ENCODE data around the gene MYPOP.
A peak's percentile ranks its signal among the peaks of the same experiment; 100 is the strongest.
"Not testable (repeated sequence)": the region's sequence is repeated elsewhere in the genome, so short reads cannot be mapped to it uniquely, and the experiment has no call there.

MYPOP gene

GRCh38 chr19:45883881-45884681 is 18.3 kb downstream of the MYPOP start:
- DNase-seq (ENCODE audit: low read depth in 2 of 3, low spot score in 2 of 3), result no peak

- no peak for DNase-seq (ENCODE audit: low read depth in 2 of 3, low spot score in 2 of 3)
Measured at GRCh38 chr19:45883586-45883880, 18.9 kb downstream of the MYPOP start.

- DNase-seq (ENCODE audit: low read depth in 2 of 3, low spot score in 2 of 3), result peak; percentile 66 to 71 (median 68)
Measured at GRCh38 chr19:45882652-45883585, 19.5 kb downstream of the MYPOP start.

- no peak for DNase-seq (ENCODE audit: low read depth in 2 of 3, low spot score in 2 of 3)
Measured at GRCh38 chr19:45881909-45882528, 20.4 kb downstream of the MYPOP start.

GRCh38 chr19:45881082-45881908 is 21.1 kb downstream of the MYPOP start:
- DNase-seq (ENCODE audit: low read depth in 2 of 3, low spot score in 2 of 3), result no peak

- DNase-seq (ENCODE audit: low read depth in 2 of 3, low spot score in 2 of 3), result no peak
Measured at GRCh38 chr19:45879971-45880370, 22.4 kb downstream of the MYPOP start.

- DNase-seq (ENCODE audit: low read depth in 2 of 3, low spot score in 2 of 3), result no peak
Measured at GRCh38 chr19:45879055-45879454, 23.4 kb downstream of the MYPOP start.

- DNase-seq (ENCODE audit: low read depth in 2 of 3, low spot score in 2 of 3), result no peak
Measured at GRCh38 chr19:45878043-45878794, 24.2 kb downstream of the MYPOP start.

GRCh38 chr19:45876411-45877197 is 25.8 kb downstream of the MYPOP start:
- DNase-seq (ENCODE audit: low read depth in 2 of 3, low spot score in 2 of 3), result no peak

- no peak for DNase-seq (ENCODE audit: low read depth in 2 of 3, low spot score in 2 of 3)
Measured at GRCh38 chr19:45876161-45876410, 26.3 kb downstream of the MYPOP start.

GRCh38 chr19:45874620-45874966 is 27.8 kb downstream of the MYPOP start:
- DNase-seq (ENCODE audit: low read depth in 2 of 3, low spot score in 2 of 3), result no peak

- DNase-seq (ENCODE audit: low read depth in 2 of 3, low spot score in 2 of 3), result no peak
Measured at GRCh38 chr19:45873219-45873772, 29.1 kb downstream of the MYPOP start.

GRCh38 chr19:45872095-45872919 is 30.1 kb downstream of the MYPOP start:
- DNase-seq (ENCODE audit: low read depth in 2 of 3, low spot score in 2 of 3), result no peak

GRCh38 chr19:45870798-45871197 is 31.6 kb downstream of the MYPOP start:
- no peak for DNase-seq (ENCODE audit: low read depth in 2 of 3, low spot score in 2 of 3)

- DNase-seq (ENCODE audit: low read depth in 2 of 3, low spot score in 2 of 3), result not testable (repeated sequence)
Measured at GRCh38 chr19:45867241-45867640, 35.2 kb downstream of the MYPOP start.

- no peak for DNase-seq (ENCODE audit: low read depth in 2 of 3, low spot score in 2 of 3)
Measured at GRCh38 chr19:45866400-45867176, 35.8 kb downstream of the MYPOP start.

GRCh38 chr19:45865269-45865948 is 37.0 kb downstream of the MYPOP start:
- DNase-seq (ENCODE audit: low read depth in 2 of 3, low spot score in 2 of 3), result no peak
